Body of pancreas (tissue), 4 donors: ENCODE measurements around the gene PLEKHF1.

ENCODE experiments used
- CTCF ChIP-seq, 7 experiments: fragments of 450-650 bp in 4 of 7; fragments of 200-600 bp in 3 of 7; sonication (generic) in 3 of 7; IDR thresholded peaks; one replicate each; pipeline ENCODE4 v1.5.1; 2016 to 2019; ENCODE audit warnings: antibody characterized with exemption in 7 of 7
- POLR2A ChIP-seq, 3 donors: fragments of 450-650 bp; IDR thresholded peaks; one replicate each; pipeline ENCODE4 v1.6.1; 2016; ENCODE audit warnings: antibody characterized with exemption in 3 of 3, mild to moderate bottlenecking in 2 of 3

GRCh38 chr19:29679598-29680210, 14.4 kb downstream of the PLEKHF1 start:
- TF ChIP-seq POLR2A (IDR thresholded peaks at IDR 0.05) (no peak), CTCF (IDR thresholded peaks at IDR 0.05) (no peak)
